Measurements from ENCODE around the gene ENO1.

- TF ChIP-seq CTCF (conservative IDR thresholded peaks at IDR 0.05 in 1 of 2, IDR thresholded peaks at IDR 0.05 in 1 of 2; ENCODE audit: extremely low read depth in 1 of 2, insufficient read depth in 1 of 2, low read depth in 1 of 2, low read length in 2 of 2), result no peak
- TF ChIP-seq EZH2 (IDR thresholded peaks at IDR 0.05; ENCODE audit: borderline replicate concordance, low read length), result no peak
Observed at GRCh38 chr1:8813016-8813763, 65.3 kb downstream of the ENO1 start.

Measured in mammary epithelial cell (primary cell).